Lung (tissue), 12 donors: ENCODE results near the gene P2RX2. TPM values are rescaled to one million over a fixed set of nuclear protein-coding genes. Genes with fewer than 3 reads are reported as not detected.

Source experiments
- ATAC-seq: fragments of 200-7000 bp; cut with Tn5 transposase; one replicate; pipeline ENCODE4 v1.9.1; 2020; ENCODE audit warnings: moderate number of reproducible peaks; ENCODE audit not compliant: insufficient read depth, low FRiP score
- DNase-seq, 3 donors: peaks; one replicate each; pipeline ENCODE4 v3.0.0-alpha.2; 2013 to 2017
- H3K27ac ChIP-seq, 2 donors: one replicate each; pipeline ENCODE4 v1.5.1; 2013; ENCODE audit warnings: mild to moderate bottlenecking in 2 of 2, moderate library complexity in 2 of 2, control low read depth in 1 of 2, inconsistent platforms in 1 of 2, low read depth in 1 of 2, low read length in 1 of 2
- H3K27me3 ChIP-seq, 3 donors: one replicate each; pipeline ENCODE4 v1.5.1; 2013; ENCODE audit warnings: low read length in 2 of 3; ENCODE audit not compliant: control insufficient read depth in 3 of 3, insufficient read depth in 3 of 3
- H3K36me3 ChIP-seq, 4 donors: one replicate each; pipeline ENCODE4 v1.5.1; 2013; ENCODE audit warnings: low read length in 4 of 4, mild to moderate bottlenecking in 1 of 4, moderate library complexity in 1 of 4; ENCODE audit not compliant: control insufficient read depth in 4 of 4, insufficient read depth in 4 of 4
- H3K4me1 ChIP-seq, 5 donors: one replicate each; pipeline ENCODE4 v1.5.1; 2013; ENCODE audit warnings: low read length in 5 of 5, mild to moderate bottlenecking in 2 of 5, moderate library complexity in 1 of 5; ENCODE audit not compliant: control insufficient read depth in 5 of 5, insufficient read depth in 5 of 5
- H3K4me3 ChIP-seq: one replicate; pipeline ENCODE4 v1.5.1; 2013; ENCODE audit warnings: mild to moderate bottlenecking, control low read depth, moderate library complexity
- H3K9ac ChIP-seq, 2 donors: one replicate each; pipeline ENCODE4 v1.5.1; 2013; ENCODE audit warnings: low read length in 2 of 2, control low read depth in 1 of 2; ENCODE audit not compliant: insufficient read depth in 1 of 2
- H3K9me3 ChIP-seq, 4 donors: one replicate each; pipeline ENCODE4 v1.5.1; 2013; ENCODE audit warnings: low read length in 3 of 4, mild to moderate bottlenecking in 1 of 4, moderate library complexity in 1 of 4; ENCODE audit not compliant: control insufficient read depth in 4 of 4, insufficient read depth in 3 of 4
- CTCF ChIP-seq: IDR thresholded peaks from 2 replicates; pipeline ENCODE4 v1.5.1; 2012; ENCODE audit warnings: mild to moderate bottlenecking; ENCODE audit errors: control extremely low read depth, extremely low read depth
- WGBS, 2 donors: extraction: QIAGEN DNeasy Blood & Tissue Kit; methylation state at CpG; one replicate each; pipeline ENCODE4 v1.1.7; 2013; 5-methylcytosine and 5-hydroxymethylcytosine counted together
- polyA plus RNA-seq, 2 donors: library from polyadenylated mRNA; stranded (reverse); fragments of 200-250 nt; gene quantifications; one replicate each; pipeline ENCODE4 v1.2.1, GENCODE V29; 2013
- total RNA-seq, 2 donors: library from RNA; depleted of rRNA in 1 of 2; stranded (reverse); fragments of >200 nt in 1 of 2; gene quantifications; one replicate each; pipeline ENCODE4 v1.2.1, GENCODE V29; 2014 to 2021
- donor health status: control.
- donor health status: control.
- donor health status: Bipolar disorder and iron deficiency.
- donor health status: healthy.
- donor health status: DM: yes; HTN: yes; CAD: no.

P2RX2 gene
- total and polyA plus RNA-seq, 4 donors: 0.05 to 3.4 (median 0.90) TPM

- no peak for DNase-seq
- WGBS, 2 donors: 96 to 97% methylated on average over 22 to 24 of the region's 24 CpGs
Observed at GRCh38 chr12:132625731-132626430, 7.3 kb downstream of the P2RX2 start.

GRCh38 chr12:132629330-132629729 is 10.8 kb downstream of the P2RX2 start:
- H3K27me3 ChIP-seq: no peaks in the 10 kb centered on the region
- H3K9me3 ChIP-seq: no peaks in the 10 kb centered on the region
- no peak overlapping the region for H3K27ac ChIP-seq
- WGBS, 2 donors: 97 to 98% methylated on average over 6 of the region's 6 CpGs
- no peak overlapping the region for H3K9ac ChIP-seq
- no peak for DNase-seq
- ATAC-seq: no peak
- TF ChIP-seq CTCF: no peak
- no peak overlapping the region for H3K4me3 ChIP-seq
- H3K4me1 ChIP-seq: no peaks in the 10 kb centered on the region
- peaks cover 12 to 46% (median 35%) of the 10 kb centered on the region in 4 donors for H3K36me3 ChIP-seq

More at GRCh38 chr12:132625731-132626430, 7.3 kb downstream of the P2RX2 start:
- Histone ChIP-seq H3K9ac (no peak overlapping the region), H3K36me3 (peaks cover 8 to 27% (median 18%) of the 10 kb centered on the region in 4 donors), H3K4me1 (peaks cover 0 to 11% (median 7%) of the 10 kb centered on the region in 5 donors), H3K27me3 (no peaks in the 10 kb centered on the region), H3K27ac (no peak overlapping the region), H3K9me3 (no peaks in the 10 kb centered on the region), H3K4me3 (no peak overlapping the region)
- ATAC-seq: no peak
- TF ChIP-seq CTCF: no peak

- 90 to 93% methylated on average over 6 of the region's 6 CpGs for WGBS, 2 donors
- no peak for TF ChIP-seq CTCF
- ATAC-seq: no peak
Observed at GRCh38 chr12:132630672-132631071, 12.1 kb downstream of the P2RX2 start.

More at GRCh38 chr12:132630672-132631071, 12.1 kb downstream of the P2RX2 start:
- no peaks in the 10 kb centered on the region for H3K4me1 ChIP-seq
- no peak for DNase-seq
- H3K36me3 ChIP-seq: peaks cover 9 to 45% (median 37%) of the 10 kb centered on the region in 4 donors
- no peak overlapping the region for H3K27ac ChIP-seq
- H3K4me3 ChIP-seq: no peak overlapping the region
- no peaks in the 10 kb centered on the region for H3K27me3 ChIP-seq
- H3K9me3 ChIP-seq: no peaks in the 10 kb centered on the region
- H3K9ac ChIP-seq: no peak overlapping the region
